UCSD-AML1 (cell line): ENCODE data around the gene AHR.

Experiments used
- DNase-seq: peaks from one replicate; lab custom pipeline; 2025; ENCODE audit not compliant: unreplicated experiment; lab: John Stamatoyannopoulos, UW

The AHR gene

DNA sequence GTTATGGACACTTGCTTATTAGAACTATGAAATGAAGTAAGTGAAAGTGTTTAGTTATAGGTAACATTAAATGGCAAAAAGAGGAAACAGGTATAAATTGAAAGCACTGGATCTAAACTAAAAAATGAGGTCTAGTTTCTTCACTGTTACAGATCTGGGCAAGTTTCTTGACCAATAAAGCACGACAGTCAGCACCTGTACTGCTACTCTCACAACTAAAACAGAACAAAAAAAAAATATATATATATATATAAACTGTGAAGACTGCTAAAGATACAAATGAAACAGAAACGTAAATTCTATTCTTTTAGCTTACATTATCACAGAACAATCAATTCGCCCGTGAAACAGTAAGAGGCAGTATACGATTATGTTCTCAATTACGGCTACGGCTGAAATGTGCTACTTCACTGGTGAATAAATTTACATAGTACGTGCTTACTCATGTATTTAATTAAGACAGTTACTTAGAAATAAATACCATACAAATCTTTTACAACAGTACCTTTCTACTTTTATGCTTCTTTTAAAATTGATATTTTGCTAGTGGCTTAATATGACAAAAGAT is 4.2 kb downstream of the AHR start:
- no peak for DNase-seq

DNA sequence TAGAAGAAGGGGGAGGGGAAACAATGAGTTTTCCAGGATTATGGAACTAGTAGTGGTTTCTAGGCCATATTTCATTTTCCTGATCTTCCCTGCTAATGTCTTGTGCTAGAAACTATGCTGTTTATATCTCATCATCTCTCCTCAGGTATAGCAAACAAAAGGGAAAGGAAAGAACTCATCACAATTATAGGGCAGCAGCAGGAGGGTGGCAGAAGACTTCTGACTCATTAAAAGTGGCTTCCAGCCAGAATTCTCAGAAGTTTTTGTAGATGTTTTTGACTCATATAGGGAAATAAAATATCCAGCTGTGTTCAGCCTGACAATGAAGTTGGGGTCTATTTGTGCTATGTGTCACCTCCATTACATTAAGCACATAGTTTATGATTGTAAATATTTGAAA is 6.5 kb downstream of the AHR start:
- DNase-seq: no peak

DNA sequence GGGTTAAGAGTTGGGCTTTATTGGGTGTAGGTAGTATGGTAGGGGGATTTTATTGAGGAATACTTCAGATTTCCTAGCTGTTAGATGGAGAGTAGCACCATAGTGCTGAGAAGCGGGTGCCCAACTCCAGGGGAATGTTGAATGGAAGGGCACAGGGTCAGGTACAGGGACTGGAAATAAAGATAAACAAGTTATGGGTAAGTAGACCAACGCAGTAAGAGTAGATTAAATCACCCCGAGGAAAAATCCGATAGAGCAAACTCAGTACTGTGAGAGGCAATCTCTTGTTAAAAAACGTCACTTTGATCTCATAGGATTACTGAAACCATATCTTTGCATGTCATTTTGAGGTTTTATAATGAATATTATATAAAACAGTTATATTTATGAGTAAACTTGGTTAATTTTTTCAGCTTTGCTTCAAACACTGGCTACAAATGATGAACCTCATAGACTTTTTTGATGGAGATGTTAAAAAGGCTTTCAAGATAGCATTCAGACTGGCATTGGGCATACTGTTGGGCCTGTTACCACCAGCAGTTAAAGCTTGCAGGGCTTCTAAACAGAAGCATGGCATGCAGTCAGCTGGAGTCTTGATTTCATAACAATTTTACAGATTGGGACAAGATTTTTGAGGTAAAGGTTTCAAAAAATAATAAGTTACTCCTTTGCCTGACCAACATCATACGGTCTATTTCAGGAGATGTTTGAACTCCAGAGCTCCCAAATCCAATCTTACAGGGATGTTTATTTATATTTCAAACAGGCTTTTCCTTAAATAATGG is 7.1 kb downstream of the AHR start:
- no peak for DNase-seq

DNA sequence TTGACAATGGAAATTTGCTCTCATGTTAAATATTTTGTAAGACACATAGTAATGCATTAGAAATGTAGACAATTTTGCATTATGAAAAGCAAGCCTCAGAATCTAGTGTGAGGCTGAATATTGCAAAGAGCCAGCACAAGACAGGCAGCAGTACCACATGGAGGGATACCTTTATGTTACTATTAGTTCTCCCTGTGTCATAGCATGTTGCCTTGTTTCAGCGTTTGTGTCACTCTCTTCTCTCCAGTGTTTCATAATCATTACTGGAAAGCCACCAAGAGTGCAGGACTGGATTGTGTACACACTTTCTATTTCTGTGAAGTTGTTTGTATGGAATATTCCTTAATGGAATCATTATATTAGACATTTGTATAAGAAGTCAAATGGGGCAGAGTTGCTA is 8.5 kb downstream of the AHR start:
- DNase-seq: no peak

DNA sequence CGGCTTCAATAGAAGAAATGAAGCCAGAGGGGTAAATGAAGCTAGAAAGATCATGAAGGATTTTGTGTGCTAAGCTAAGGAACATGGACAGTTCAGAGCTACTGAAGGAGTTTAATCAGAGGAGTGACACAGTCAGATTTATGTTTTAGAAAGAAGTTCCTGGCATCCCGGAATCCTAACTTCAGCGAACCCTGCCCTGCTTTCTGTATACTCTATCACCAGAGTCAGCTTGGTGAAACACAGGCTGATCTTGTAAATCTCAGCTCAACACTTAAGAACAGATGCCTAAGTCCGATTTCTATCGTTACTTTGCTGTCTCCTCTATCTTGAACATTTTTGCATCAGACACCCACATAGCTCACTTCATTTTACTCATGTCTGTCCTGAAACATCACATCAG is 9.1 kb downstream of the AHR start:
- no peak for DNase-seq

DNA sequence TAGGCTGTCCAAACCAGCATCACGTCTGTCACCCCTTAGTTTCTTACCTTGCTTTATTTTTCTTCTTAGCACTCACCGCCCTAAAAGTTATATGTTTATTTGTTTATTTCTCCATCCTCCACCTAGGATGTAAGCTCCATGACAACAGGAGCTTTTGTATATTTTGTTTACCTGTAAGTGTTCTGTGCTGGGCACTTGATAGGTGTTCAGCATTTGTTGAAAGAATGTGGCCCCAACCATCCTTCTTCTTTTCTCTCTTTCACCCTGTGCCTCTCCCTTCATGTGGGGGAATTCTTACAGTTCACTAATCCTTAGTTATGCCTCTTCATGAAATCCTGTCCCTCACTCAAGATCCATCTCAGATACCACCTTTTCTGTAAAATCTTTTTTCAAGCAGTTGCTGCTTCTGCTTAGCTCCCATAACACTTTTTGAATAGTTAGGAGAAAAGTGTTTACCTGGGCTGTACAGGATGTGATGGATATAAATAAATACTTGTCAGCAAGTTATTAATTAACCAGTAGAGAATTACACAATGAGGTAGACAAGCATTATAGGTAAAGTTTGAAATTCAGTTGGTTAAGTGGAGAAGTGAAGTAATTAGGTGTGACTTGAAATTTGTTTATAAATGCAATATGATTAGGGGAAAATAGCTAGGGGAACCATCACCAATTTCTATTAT is 9.7 kb downstream of the AHR start:
- no peak for DNase-seq

DNA sequence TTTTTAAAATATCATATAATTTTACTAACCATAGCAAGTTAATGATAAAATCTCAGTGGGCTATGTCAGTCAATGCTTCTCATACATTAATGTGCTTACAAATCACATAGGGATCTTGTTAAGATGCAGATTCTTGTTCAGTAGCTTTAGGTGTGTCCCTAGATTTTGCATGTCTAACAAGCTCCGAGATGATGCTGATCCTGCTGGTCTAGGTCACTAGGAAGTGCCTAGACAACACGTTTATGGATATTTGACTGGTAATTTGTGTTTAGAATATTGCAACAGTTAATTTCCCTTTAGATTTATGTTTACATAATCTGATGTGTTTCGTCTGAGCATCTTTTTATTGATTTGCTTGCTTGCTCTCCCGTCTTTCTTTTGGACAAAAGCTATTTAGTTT is 12.7 kb downstream of the AHR start:
- no peak for DNase-seq

DNA sequence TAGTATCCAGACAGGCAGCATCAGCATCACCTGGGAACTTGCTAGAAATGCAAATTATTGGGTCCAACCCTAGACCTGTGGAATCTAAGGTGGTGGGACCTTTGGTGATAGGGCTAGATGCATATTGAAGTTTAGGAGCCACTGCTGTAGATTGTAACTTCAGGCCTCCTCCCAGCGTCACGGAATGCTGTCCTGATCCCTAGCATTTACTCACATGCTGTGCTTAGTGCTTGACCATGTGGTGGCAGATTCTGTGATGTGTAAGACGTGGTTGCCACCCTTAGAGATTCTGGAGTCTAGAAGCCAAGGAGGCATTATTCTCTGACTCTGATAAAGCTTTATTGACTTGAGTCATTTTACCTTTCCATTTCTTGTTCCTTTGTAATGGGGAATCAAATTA is 13.5 kb downstream of the AHR start:
- DNase-seq: no peak

DNA sequence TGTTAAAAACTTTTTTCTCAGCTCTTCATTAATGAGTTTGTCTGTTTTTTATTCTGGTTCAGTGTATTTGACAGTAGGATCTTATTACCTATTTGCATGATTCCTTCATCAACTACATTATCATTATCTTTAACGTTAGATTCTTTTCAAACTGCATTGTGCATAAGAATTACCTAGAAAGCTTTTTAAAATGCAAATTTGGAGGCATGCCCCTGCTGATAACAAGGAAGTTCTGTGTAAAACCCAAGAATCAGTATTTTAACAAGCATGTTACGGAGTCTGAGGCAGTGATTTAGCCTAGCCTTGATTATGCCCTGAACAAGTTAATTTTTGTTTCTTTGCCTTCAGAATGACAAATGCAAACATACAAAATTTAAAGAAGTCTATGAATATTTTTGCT is 14.2 kb downstream of the AHR start:
- no peak for DNase-seq

DNA sequence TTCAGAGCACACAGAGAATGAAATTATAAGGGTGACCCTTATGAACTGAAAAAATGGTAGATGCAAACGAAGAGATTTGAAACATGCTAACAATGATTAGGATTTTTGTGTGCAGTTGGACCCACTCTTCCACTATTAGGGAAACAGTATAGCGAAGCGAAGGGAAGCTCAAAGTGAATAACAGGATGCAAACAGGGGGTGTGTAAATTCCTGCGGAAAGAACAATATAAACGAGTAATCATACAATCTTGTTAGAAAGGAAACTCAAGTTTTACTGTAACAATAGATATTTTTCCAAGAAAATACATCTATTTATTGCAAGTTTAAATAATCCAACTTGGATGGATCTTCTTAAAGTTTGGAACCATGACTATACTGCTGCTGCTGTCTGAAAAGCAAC is 14.7 kb downstream of the AHR start:
- DNase-seq: no peak

DNA sequence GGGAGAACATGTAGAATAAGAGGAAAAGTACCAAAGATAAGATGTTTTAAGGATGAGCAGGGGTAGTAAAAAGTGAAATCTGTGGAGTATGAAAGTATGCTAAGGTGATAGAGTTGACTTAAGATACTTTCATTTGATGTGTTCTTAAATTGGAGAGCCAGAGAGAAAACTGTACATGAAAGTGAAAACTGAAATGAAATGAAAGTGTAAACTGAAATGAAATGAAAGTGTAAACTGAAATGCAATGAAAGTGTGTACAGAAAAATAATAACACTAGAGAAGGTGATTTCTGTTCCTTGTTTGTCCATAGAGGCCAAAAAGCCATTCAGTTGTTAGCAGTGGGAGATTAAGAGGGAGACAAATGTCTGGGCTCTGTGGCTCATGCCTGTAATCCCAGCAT is 17.5 kb downstream of the AHR start:
- DNase-seq: no peak

DNA sequence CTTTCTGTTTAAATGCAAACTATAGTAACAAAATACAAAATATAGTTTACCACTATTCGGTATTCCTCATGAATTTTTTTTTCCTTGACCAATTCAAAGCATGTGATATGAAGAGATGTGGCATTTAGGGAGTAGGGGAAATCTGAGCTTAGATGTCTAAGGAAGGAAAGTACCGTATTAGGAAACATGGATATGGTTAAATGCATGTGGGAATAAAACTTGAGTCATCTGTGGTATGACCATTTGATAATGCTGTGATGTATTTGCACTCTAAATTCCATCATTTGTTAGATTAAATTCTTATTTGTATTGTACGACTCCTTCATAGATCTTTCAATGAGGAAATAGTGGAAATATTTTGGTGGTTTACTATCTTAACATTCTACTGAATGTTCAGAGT is 19.7 kb downstream of the AHR start:
- no peak for DNase-seq

DNA sequence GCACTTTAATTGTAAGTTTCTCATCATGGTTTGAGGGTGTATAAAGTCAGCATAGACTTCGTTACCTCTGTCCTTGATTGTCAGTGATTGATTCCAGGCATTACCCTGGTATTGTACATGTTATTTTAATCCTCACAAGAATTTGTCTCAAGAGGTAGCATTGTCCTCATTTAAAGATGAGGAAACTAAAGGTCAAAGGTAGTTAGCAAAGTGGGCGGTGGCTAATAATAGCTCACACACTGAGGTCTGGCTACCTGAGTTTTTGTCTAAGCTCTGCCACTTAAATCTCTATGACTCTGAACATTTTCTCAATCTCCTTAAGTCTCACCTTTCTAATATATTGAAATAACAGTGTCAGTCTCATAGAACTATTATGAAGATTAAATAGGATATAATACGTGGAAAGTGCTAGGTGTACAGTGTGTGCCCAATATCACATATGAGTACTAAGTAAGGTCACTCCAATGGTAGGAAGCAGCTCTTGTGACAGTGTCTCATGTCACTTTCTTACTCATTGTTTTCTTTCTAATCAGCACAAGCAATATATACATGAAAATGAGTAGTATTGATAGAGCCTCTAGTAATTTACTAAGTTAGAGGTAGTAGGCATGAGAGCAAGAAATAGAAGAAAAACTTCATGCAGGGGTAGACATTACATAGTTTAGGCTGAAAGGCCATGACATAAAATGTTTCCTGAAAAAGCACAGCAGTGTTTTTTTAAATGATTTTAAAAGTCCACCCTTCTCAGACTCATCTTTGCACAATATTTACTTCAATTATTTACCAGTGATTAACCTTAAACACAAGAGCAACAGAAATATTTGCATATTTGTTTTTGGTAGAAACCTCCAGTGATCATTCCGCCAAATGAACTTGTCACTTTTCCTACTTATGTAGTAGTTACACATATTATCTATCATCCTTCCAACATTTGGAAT is 21.0 kb downstream of the AHR start:
- no peak for DNase-seq

DNA sequence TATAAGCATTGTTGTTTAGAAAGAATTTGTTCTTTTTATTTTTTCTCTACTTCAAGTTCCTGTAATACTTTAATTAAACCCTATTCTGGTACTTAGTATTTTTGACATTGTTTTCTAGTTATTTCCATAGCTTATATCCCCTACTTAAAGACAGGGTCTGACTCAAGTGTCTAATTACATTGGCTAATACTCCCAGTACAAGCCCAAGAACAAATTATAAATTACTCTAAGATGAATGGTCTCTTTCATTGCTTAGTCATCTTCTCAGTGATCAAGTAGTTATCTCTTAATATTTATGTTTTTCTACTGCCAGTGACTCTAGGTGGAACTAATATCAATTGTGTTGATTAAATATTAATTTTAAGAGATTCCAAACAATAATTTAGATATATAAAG is 21.6 kb downstream of the AHR start:
- no peak for DNase-seq

DNA sequence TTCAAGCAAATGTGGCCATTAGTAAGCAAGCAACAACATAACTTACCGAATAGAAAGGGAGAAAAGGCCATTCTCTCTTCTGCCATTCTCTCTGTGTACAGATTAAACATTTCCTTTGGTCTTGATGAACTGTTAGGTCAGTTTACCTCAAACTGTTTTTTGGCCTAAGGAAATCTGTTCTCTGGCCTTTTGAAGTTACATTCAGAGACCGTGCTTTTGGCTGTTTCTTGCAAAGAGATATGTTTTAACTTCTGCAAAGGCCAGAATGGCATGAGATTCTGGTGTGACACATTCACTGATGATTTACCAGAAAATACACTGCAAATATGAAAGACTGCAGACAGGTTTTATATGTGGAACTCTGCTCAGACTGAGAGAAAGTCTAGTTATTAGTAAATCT is 22.2 kb downstream of the AHR start:
- DNase-seq: no peak

DNA sequence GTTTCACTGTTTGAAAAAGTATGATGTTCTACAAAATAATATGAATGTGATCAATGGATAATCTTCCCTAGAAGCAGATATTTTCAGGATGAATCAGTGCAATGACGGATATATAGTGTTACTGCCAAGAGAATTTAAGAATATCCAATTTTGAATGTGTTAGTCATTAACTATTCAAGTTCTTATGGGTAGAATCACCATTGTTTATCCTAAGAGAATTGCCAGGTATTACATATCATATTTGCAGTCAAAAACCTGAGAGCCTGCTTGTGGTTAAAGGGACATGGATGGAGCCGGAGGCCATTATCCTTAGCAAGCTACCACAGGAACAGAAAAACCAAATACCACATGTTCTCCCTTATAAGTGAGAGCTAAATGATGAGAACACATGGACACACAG is 26.9 kb downstream of the AHR start:
- no peak for DNase-seq

DNA sequence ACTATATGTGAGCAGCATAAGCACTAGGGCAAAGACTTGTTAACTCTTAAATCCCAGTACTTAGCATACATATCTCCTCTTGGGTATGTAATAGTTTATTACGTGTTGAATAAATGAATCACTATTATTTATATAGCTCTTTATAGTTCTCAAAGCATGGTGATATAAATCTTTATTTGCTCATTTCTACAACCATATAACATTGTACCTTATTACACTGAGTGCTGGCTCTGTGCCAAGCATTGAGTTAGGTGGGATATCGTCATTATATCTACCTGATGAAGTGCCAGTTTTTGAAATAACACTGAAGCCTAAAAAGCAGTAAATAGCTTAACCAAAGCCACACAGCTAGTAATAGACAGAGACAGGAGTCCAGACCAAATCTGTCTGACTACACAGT is 27.9 kb downstream of the AHR start:
- no peak for DNase-seq

DNA sequence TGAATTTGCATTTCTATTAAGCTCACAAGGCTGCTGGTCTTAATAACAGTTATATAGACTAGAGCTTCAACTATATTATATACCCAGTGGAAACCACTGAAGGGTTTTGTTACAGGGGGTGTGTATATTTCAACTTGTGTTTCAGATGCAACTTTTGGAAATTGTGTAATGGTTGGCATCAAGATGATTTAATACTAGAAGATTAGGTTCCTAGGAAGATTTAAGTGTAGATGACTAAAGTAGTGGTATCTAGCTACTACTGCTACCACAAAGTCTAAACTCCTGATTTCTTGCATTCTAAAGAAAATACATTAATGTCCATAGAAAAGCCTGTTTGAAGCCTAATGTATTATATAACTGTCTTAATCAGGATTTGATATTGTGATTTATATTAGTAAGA is 30.2 kb downstream of the AHR start:
- DNase-seq: no peak

DNA sequence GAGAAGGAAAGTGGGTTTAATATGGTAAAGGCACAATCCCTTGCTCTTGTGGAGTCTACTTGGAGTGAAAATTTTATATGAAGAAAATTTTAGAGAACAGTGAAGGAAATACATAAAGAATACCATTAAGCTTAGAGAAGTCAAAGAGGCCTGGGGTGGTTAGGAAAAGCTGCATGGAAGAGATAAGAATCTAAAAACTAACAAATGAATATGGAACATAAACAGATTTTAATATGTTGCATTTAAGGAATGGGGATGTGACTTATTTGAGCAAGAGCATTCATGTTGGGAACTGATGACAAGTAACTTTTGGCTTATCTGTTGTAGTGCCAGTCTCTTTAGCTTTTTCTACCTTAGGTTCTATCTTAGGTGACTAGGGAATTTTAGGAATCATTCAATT is 31.0 kb downstream of the AHR start:
- DNase-seq: no peak

DNA sequence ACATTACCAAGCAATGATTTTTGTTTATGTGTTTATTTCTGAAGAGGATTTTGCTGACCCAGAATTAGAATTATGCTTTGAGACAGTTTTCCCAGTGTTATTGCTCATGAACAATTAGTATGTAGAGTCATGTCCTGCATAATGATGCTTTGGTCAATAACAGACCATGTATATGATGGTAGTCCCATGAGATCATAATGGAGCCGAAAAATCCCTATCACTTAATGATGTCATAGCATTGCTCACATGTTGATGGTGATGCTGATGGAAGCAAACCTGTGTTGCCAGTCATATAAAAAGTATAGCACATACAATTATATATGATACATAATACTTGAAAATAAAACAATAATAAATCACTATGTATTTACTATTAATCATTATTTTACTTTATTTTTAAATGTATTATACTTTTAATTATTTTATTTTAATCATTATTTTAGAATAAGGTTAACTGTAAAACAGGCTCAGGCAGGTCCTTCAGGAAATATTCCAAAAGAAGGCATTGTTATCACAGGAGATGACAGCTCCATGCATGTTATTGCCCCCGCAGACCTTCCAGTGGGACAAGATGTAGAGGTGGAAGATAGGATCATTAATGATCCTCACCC is 33.5 kb downstream of the AHR start:
- no peak for DNase-seq

DNA sequence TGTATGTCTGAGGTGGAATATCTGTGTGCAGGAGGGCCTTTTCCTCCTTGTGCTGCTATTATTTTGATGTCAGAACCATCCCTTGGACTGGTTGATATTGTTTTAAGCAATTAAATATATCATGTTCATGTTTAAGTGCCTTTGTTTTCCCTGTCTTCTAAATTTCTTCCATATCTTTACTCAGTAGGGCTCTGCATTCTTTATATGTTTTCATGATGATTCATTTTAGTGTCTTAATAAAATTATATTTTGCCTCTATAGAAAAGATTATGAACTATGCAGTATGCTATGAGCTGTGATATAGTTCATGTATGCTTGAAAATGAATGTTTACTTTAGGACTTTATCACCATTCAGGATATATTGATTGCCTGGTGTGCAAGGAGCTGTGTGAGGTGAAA is 34.8 kb downstream of the AHR start:
- no peak for DNase-seq
